H1 (cell line): ENCODE measurements around the gene NT5E. TPM values are rescaled to one million over a fixed set of nuclear protein-coding genes. Genes with fewer than 3 reads are reported as not detected.

ENCODE experiments used
- ASH2L ChIP-seq: fragments of 200-600, 300-600 bp; sonication (generic); IDR thresholded peaks from one replicate; pipeline ENCODE4 v1.7.1; 2017; ENCODE audit warnings: low read length
- CBX8 ChIP-seq: fragments of 300-800, 300-1000 bp; sonication (generic); IDR thresholded peaks from 2 replicates; pipeline ENCODE4 v1.7.1; 2016; ENCODE audit warnings: low read depth, low read length, borderline replicate concordance
- CREB1 ChIP-seq: IDR thresholded peaks from 2 replicates; pipeline ENCODE4 v1.6.1; 2012; ENCODE audit warnings: inconsistent platforms
- EZH2 ChIP-seq: fragments of 200-600 bp; sonication (generic); IDR thresholded peaks from 2 replicates; pipeline ENCODE4 v1.7.1; 2012; ENCODE audit warnings: low read depth, mild to moderate bottlenecking, moderate library complexity, low read length, inconsistent platforms; ENCODE audit not compliant: severe bottlenecking
- HDAC6 ChIP-seq: IDR thresholded peaks from one replicate; pipeline ENCODE4 v1.7.1; 2012; ENCODE audit warnings: low read depth, mild to moderate bottlenecking, inconsistent platforms, low read length, moderate library complexity
- JUND ChIP-seq: IDR thresholded peaks from 2 replicates; pipeline ENCODE4 v1.6.1; 2011; ENCODE audit warnings: mild to moderate bottlenecking, improper control_type of control experiment, low read length
- PHF8 ChIP-seq: fragments of 200-600 bp; sonication (generic); conservative IDR thresholded peaks from 2 replicates; pipeline ENCODE4 v1.7.1; 2012; ENCODE audit warnings: low read depth, mild to moderate bottlenecking, inconsistent platforms, low read length, moderate library complexity
- SIN3A ChIP-seq, 2 experiments: IDR thresholded peaks in 1 of 2; conservative IDR thresholded peaks in 1 of 2; 2 replicates each; pipeline ENCODE4 v1.6.1; 2011 to 2012; ENCODE audit warnings: low read length in 2 of 2, improper control_type of control experiment in 1 of 2, low read depth in 1 of 2, mild to moderate bottlenecking in 1 of 2
- SP4 ChIP-seq: IDR thresholded peaks from 2 replicates; pipeline ENCODE4 v1.6.1; 2012; ENCODE audit warnings: low read length, inconsistent platforms
- TCF12 ChIP-seq: IDR thresholded peaks from 2 replicates; pipeline ENCODE4 v1.6.1; 2011; ENCODE audit warnings: low read depth, mild to moderate bottlenecking, low read length
- polyA plus RNA-seq, 7 experiments: library from polyadenylated mRNA; depleted of rRNA in 3 of 7; stranded (reverse) in 5 of 7; unstranded in 2 of 7; fragments of >200 nt in 5 of 7; fragments of 200-250 nt in 2 of 7; gene quantifications; 1 replicate in 5 of 7; 2 replicates in 1 of 7; 4 replicates in 1 of 7; pipeline versions ENCODE4 v1.2.1 to v1.2.3, GENCODE V29; 2011 to 2013; ENCODE audit warnings: missing spikeins in 2 of 7, mixed read lengths in 2 of 7
- total RNA-seq: library from RNA; stranded (reverse); fragmentation: NEBNext Ultra II Directional; extraction: Animal tissue kit (Norgen Biotek cat#: 25700); gene quantifications from 2 replicates; pipeline ENCODE4 v1.2.1, GENCODE V29; 2021
- TF ChIP-seq, protein P1 (sequence below), 3 experiments: IDR thresholded peaks; 1 replicate in 2 of 3; 2 replicates in 1 of 3; pipeline versions ENCODE4 v1.5.1 to v1.6.1; 2011; ENCODE audit warnings: low read length in 3 of 3, mild to moderate bottlenecking in 3 of 3, inconsistent platforms in 2 of 3, low read depth in 1 of 3, moderate library complexity in 1 of 3; ENCODE audit not compliant: insufficient read depth in 1 of 3; ENCODE audit errors: control extremely low read depth in 1 of 3
- TF ChIP-seq, protein P2 (sequence below): IDR thresholded peaks from 2 replicates; pipeline ENCODE4 v1.6.1; 2012; ENCODE audit warnings: inconsistent platforms

Gene NT5E
- total and polyA plus RNA-seq, 2 of the 8 experiments (the other 6 are each of a cell fraction or from before 2014, with no cell fraction given): 0.74 to 1.5 TPM

DNA sequence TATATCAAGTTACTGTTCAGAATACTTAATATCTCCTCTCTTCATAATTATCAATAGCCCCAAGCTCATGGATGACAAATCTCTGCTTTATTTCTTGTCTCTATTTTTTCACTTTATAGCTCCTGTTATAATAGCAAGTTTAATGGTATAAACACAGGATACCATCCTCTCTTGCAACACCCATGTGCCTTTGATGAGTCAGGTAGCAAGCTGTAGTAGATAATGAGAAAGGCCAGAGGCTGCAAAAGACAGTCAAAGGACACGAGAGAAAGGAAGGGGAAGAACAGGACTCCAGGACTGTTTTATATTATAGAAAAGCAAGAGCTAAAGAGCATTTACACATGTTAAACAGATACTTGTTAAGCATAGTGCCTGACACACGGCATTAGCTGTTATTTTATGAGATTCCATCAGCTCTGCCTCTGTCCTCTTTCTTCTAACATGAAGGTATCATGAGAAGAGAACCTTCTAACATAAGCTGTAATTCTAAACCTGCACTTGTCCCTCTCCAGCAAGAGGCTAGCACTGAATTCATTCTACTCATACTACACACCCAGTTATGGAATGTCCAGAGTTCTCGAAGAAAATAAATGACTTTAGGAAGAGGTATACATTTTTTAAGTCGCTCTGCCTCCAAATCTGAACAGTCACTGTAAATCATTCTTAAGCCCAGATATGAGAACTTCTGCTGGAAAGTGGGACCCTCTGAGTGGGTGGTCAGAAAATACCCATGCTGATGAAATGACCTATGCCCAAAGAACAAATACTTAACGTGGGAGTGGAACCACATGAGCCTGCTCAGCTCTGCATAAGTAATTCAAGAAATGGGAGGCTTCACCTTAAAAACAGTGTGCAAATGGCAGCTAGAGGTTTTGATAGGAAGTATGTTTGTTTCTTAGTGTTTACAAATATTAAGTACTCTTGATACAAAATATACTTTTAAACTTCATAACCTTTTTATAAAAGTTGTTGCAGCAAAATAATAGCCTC is 45.0 kb downstream of the NT5E start (continued):
- TF ChIP-seq, protein P1, sequence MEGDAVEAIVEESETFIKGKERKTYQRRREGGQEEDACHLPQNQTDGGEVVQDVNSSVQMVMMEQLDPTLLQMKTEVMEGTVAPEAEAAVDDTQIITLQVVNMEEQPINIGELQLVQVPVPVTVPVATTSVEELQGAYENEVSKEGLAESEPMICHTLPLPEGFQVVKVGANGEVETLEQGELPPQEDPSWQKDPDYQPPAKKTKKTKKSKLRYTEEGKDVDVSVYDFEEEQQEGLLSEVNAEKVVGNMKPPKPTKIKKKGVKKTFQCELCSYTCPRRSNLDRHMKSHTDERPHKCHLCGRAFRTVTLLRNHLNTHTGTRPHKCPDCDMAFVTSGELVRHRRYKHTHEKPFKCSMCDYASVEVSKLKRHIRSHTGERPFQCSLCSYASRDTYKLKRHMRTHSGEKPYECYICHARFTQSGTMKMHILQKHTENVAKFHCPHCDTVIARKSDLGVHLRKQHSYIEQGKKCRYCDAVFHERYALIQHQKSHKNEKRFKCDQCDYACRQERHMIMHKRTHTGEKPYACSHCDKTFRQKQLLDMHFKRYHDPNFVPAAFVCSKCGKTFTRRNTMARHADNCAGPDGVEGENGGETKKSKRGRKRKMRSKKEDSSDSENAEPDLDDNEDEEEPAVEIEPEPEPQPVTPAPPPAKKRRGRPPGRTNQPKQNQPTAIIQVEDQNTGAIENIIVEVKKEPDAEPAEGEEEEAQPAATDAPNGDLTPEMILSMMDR (IDR thresholded peaks at IDR 0.05; ENCODE audit: control extremely low read depth in 1 of 3, insufficient read depth in 1 of 3, low read depth in 1 of 3, low read length in 3 of 3): no peak
- TF ChIP-seq PHF8: no peak
- no peak for TF ChIP-seq ASH2L
- no peak for TF ChIP-seq CREB1
- TF ChIP-seq HDAC6: no peak
- TF ChIP-seq CBX8: no peak
- TF ChIP-seq SP4: no peak
- no peak for TF ChIP-seq TCF12
- no peak for TF ChIP-seq SIN3A (conservative IDR thresholded peaks at IDR 0.05 in 1 of 2, IDR thresholded peaks at IDR 0.05 in 1 of 2; ENCODE audit: low read depth in 1 of 2, low read length in 2 of 2)
- no peak for TF ChIP-seq EZH2
- TF ChIP-seq, protein P2, sequence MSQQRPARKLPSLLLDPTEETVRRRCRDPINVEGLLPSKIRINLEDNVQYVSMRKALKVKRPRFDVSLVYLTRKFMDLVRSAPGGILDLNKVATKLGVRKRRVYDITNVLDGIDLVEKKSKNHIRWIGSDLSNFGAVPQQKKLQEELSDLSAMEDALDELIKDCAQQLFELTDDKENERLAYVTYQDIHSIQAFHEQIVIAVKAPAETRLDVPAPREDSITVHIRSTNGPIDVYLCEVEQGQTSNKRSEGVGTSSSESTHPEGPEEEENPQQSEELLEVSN: no peak
- no peak for TF ChIP-seq JUND
